Stimulated activated CD4-positive, alpha-beta T cell treated with anti-CD3 and anti-CD28 coated beads, Interleukin-1b, Interleukin-23, amount 100 ng/mL, for 4 hours (primary cell): ENCODE measurements around the gene SCFD2.
"Not testable (repeated sequence)": the region's sequence is repeated elsewhere in the genome, so short reads cannot be mapped to it uniquely, and the experiment has no call there.

Experiments
- DNase-seq, 2 donors: peaks; one replicate each; pipeline ENCODE4 v3.0.0-alpha.2; 2020; ENCODE audit warnings: low read depth in 2 of 2

Gene SCFD2

DNA sequence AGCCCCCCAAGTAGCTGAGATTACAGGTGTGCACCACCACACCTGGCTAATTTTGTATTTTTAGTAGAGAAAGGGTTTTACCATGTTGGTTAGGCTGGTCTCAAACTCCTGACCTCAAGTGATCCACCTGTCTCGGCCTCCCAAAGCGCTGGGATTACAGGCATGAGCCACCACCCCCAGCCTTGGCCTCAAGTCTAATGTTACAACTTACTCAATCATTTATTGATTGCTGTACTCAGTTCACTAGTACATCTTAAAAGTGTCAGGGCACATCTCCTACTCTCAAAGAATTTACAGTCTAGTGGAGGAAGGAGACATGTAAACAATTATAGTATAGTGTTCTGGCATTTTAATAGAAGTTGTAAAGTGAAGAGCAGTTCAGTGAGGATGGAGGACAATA, 19.5 kb downstream of the SCFD2 start:
- DNase-seq = not testable (repeated sequence)

DNA sequence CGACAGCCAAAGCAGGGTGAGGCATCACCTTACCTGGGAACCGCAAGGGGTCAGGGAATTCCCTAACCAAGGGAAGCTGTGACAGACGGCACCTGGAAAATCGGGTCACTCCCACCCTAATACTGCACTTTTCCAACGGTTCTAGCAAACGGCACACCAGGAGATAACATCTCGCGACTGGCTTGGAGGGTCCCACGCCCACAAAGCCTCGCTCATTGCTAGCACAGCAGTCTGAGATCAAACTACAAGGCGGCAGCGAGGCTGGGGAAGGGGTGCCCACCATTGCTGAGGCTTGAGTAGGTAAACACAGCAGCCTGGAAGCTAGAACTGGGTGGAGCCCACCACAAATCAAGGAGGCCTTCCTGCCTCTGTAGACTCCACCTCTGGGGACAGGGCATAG, 25.7 kb downstream of the SCFD2 start:
- not testable (repeated sequence) for DNase-seq

DNA sequence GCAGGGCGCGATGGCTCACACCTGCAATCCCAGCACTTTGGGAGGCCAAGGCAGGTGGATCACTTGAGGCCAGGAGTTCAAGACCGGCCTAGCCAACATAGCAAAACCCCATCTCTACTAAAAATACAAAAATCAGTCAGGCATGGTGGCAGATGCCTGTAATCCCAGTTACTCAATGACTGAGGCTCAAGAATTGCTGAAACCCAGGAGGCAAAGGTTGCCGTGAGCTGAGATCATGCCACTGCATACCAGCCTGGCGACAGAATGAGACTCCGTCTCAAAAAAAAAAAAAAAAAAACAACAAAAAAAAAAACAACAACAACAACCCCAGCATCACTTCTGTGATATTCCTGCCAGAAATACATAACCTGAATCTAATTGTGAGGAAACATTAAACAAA, 30.9 kb downstream of the SCFD2 start:
- not testable (repeated sequence) for DNase-seq

DNA sequence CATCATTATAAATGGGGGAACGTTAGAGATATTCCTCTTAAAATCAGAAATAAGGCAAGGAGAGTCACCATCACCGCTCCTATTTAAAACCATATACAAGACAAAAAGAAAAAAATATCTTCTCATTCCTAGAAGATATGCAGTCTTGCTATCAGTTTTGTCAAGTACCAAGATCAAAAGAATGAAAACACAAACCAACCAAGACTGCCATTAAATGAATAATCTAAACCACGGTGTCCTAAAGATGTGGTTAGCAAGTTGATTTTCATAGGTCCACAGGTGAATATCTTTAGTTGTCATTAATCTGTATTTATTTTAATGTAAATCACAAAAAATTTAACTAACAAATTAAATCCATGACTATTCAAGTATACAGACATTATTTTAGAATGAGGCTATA, 39.3 kb downstream of the SCFD2 start:
- no peak for DNase-seq

DNA sequence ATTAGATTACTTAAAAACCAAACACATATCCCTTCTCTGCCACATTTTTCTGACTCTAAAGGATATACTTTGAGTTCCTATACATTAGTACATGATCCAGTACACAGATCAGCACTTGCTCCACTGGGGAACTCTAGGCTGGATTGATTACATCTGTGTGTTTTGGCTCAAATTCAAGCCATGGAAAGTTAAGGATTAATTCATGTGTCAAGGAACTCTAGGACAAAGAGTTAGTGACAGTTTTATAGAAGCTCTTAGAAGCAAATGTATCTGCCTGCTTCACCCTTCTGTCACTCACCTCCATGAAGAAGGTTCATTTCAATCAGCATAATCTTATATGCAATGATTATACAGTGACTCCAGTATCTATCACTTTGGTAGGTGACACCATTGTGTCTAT, 43.2 kb downstream of the SCFD2 start:
- no peak for DNase-seq

DNA sequence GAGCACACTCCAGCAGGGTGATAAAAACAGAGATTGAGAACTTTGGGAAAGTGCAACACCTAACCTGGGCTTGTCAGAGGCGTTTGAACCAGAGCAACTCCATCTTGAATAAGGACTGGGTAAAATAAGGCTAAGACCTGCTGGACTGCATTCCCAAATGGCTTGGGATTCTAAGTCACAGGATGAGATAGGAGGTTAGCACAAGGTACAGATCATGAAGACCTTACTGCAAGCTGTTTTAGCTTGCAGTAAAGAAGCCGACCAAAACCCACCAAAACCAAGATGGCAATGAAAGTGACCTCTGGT, 43.9 kb downstream of the SCFD2 start:
- DNase-seq = no peak

DNA sequence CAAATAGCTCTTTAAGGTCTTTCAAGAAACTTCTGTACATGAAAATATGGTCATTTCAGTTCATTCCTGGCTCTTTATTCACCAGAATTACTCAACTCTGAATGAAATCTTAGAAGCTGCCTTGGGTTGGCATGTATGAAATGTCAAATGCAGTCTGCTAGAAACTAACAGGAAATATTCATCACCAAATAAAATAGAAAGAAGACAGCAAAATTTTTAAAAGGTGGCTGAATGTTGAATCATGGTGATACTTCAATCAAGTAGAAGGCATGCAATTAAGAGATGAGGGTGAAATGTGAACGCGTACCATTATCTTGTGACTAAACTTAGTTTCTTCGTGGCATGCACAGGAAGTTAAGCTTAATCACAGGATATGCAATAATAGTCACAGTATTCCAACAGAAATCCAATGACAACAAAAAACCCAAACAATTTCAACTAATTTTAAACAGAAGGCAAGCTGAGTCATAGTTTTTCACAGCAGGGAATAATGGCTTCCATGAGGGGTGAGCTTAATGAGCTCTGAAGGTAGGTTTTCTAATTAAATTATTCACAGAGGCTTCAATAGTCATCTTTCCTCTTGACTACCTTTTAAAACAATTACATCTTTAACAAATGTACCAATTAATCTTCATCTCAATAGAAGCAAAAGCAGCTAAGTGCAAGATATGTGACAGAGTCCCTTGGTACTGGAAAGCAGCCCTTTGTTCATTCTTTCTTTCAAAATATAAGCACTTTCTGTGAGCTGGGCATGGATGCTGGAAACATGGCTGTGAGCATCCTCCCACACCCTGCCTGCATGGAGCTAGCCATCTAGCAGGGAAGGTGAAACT, 44.5 kb downstream of the SCFD2 start:
- no peak for DNase-seq

DNA sequence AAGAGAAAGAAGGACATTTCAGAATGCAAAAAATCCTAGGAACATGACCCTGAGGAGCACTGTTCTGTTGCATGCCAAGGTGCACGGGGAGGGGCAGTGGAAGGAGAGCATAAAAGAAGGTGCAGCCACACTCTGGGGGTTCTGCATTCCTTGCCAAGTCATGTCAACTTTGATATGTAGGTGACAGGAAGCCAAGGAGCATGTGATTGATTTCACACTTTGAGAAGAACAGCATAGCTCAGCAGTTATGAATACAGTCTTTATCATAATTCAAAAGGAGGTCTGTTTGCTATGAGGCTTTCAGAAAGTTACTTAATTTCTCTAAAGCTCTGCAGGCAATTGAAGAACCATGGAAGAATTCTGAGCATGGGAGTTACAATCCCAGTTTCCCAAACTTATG, 50.6 kb downstream of the SCFD2 start:
- DNase-seq = no peak

DNA sequence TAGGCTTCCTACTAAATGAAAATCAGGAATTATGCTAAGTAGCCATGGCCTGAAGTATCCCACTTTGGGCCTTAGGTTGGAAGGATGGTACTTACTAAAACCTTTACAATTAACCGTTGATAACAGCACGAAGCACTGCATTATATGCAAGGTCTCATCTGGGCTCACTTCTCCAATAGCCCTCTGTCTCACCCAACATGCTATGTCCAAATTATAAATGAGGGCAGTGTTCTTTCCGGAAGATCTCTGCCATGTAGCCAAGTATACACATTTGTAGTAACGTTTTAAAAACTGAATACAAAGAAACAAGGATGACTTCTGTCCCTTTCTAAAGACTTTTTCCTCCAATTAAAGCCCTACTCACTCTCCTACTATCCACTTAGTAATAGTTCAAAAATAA, 51.6 kb downstream of the SCFD2 start:
- DNase-seq = no peak

DNA sequence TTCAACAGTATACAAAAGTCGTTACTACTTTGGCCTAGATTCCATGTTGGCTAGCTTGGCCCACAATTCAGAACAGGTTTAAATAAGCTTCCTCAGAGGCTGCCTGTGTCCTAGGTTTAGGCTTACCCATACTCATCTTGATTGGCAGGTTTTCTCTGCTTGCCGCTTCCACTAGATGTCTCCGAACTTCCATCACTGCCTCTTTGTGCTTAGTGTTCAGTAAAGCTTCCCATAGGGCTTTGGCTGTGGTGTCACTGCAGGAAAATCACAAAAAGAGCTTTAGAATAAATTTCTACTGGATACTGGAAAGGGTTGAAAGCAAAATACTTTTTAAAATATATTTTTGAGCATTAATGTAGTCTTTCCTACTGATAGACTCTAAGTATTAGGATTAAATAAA, 52.4 kb downstream of the SCFD2 start:
- no peak for DNase-seq

GRCh38 chr4:53309321-53310040, 56.4 kb downstream of the SCFD2 start:
- no peak for DNase-seq

DNA sequence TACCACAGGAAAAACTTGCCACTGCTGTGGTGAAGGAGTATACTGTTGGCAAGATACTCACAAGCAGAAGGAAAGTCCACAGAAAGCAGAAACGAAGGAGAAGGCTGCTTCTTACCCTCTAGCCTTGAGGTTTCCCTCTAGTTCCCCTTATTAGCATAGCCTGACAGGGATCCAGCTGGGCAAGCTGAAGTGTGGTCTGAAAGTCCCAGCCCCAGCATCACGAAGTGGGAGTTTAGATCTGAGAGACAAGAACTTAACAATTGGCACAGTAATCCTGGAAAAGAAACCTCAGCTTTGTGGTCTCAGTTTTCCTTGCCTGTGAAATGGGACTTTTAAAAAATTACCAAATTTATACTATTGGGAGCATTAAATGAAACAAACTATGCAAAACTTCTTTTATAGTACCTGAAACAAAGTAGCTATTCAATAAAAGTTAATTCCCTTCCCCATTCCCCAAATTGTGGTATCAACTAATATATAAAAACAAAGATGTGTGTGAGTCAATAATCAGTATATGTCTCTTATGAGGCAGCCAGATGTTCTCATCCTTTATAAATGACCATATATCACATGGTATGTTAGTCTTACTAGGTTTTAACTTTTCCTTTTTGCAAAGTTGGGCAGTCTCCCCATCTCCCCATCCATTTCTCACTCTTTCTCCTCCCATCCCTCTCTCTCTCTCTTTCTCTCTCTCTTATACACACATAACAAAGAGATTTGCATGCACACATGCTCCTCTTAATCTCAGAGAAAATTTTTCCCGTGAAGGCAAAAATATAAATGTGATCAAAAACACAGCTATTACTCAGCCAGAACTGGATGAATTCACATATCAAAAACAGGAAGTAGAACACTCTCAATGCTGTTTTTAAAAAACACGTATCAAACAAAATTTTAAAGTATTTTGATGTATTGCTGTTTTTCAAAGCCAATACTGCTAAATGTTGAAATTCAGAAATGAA, 57.8 kb downstream of the SCFD2 start:
- no peak for DNase-seq

DNA sequence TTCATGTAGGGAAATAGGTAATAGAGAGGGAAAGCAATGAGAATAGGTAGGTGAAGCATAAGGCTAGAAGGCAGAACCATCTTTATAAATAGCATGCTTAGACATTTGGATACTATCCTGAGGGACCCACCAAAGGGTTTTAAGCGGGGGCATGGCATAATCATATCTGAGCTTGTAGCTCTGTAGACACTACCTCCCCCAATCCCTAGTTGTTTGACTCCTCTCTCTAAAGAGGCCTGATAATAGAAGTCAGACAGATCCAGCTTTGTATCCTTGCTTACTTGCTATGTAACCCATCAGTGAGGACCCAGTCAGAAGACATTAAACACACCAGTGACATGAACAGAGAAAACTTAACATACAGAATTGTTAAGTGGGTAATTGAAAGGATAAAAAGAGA, 58.7 kb downstream of the SCFD2 start:
- no peak for DNase-seq

GRCh38 chr4:53306729-53307128, 59.1 kb downstream of the SCFD2 start:
- no peak for DNase-seq

DNA sequence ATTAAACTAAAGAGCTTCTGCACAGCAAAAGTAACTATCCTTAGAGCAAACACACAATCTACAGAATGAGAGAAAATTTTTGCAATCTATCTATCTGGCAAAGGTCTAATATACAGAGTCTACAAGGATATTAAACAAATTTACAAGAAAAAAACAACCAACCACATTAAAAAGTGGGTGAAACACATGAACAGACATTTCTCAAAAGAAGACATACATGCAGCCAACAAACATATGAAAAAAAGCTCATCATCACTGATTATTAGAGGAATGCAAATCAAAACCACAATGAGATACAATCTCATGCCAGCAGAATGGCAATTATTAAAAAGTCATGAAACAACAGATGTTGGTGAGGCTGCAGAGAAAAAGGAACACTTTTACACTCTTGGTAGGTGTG, 73.7 kb downstream of the SCFD2 start:
- DNase-seq = not testable (repeated sequence)

DNA sequence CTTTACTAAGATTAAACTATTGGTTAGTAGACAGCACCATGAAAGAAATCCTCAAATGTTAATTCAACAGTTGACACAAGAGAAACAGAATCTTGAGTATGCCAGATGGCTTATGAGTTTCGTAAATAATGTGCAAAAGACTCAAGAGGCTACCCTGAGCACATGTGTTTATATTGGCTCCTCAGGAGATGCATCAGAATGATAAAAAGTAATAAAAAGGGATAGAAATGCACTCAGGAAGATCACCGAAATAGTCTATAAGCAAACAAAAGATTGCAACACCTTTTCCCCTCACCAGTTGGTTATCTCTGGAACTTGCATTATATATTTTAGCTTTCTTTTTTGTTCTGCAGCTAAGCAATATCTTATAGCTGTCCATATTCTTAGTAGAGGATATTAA, 84.4 kb downstream of the SCFD2 start:
- DNase-seq = no peak

DNA sequence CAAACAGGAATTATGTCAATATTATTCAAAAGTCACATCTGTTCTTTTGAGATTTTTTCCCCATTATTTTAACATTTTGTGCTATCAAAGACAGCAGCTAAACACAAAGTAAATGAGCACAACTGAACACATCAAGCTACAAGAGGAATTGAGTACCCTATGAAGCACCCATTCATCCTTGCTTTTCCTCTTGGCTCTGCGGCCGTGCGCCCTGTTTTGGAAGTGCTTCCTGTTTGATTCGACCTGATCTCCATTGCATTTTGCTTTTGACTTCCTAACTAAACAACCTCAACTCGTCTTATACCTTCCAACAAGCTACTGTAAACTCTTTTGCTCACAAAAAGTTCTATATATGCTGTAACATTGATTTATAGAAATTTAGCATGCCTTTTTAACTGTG, 85.0 kb downstream of the SCFD2 start:
- DNase-seq = no peak

DNA sequence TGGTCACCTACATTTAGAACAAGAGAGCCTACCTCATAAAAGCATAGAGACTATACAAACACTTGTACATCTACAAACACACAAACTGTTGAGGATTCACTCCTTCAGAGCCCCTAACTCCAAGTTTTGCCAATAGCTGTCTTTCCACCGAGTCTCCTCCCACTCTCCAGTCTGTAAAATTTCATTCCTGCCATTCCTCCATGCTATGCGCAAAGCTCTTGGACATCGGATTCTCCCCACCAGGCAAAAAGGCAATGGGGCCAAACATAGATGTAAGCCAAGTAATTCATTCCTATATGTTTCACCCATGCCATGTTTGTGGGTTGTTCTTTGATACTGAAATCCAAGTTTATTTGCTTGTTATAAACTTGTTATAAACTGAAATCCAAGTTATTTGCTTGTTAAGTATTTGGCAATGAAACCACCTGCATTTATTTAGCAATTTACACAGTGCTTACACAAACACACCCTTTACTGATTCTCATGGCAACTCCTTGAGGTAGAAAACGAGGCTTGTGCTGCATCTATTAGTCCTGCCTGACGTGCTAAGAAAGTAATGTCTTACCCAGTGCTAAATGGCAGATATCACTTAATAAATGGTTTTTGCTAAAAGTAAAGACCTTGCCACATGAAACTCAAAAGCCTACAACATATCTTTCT, 91.1 kb downstream of the SCFD2 start:
- no peak for DNase-seq

GRCh38 chr4:53273726-53274125, 92.1 kb downstream of the SCFD2 start:
- no peak for DNase-seq

DNA sequence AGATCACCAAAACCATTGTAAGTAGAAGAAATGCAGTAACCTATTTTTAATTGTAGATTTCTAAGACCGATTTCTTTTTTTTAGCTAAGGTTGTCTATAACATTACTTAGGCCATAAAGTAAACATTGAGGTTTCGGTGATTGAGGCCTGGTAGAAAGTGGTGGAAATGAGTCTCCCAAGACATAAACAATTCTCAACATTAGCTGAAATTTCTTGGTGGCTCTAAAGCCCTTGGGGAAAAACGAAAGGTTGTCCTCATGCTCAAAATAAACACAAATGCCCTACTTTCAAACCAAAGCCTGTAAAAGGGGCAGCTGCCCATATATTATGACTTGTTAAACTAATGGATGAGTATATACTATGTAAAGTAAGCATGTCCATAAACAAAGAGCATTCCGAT, 98.8 kb downstream of the SCFD2 start:
- no peak for DNase-seq

DNA sequence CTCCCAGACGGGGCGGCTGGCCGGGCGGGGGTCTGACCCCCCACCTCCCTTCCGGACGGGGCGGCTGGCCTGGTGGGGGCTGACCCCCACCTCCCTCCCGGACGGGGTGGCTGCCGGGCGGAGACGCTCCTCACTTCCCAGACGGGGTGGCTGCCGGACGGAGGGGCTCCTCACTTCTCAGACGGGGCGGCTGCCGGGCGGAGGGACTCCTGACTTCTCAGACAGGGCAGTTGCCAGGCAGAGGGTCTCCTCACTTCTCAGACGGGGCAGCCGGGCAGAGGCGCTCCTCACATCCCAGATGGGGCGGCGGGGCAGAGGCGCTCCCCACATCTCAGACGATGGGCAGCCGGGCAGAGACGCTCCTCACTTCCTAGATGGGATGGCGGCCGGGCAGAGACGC, 109.9 kb downstream of the SCFD2 start:
- not testable (repeated sequence) for DNase-seq

DNA sequence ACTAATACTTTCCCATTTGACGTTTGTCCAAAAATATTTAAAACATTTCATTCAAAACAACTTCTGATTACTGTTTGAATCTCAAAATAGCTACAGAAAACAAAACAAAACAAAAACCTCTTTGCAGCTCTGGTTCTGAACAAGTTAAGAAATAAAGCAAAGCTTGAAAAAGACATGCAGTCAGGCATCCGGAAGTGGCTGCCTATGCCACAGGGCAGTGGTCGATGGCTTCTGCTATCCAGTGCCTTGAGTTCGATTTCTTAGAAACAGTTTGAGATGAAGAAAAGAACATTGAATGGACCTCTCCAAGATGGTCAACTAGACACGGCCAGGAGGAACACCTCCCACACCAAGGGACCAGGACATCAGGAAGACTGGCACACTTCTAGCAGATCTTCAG, 125.3 kb downstream of the SCFD2 start:
- DNase-seq = no peak
